HG03432 (cell line): Measurements from ENCODE around the gene LRRC7.
"Not testable (repeated sequence)": the region's sequence is repeated elsewhere in the genome, so short reads cannot be mapped to it uniquely, and the experiment has no call there.

Source experiments
- ATAC-seq: cut with Tn5 transposase; IDR thresholded peaks from one replicate; pipeline ENCODE4 v1.9.1; 2021; ENCODE audit warnings: mild to moderate bottlenecking, moderate library complexity; ENCODE audit not compliant: unreplicated experiment

Gene LRRC7

DNA sequence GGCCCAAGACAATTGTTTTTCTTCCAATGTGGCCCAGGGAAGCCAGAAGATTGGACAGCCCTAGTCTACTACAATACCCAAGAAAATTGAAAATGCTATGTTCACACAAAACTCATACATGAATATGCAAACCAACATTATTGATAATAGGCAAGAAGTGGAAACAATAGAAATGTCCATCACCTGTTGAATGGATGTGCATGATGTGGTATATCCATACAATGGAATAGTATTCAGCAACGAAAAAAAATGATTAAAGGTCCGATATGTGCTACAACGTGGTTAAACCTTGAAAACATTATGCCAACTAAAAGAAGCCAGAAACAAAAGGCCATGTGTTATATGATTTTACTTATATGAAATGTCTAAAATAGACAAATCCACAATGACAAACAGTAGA lies 375.3 kb downstream of the LRRC7 start:
- no peak for ATAC-seq

DNA sequence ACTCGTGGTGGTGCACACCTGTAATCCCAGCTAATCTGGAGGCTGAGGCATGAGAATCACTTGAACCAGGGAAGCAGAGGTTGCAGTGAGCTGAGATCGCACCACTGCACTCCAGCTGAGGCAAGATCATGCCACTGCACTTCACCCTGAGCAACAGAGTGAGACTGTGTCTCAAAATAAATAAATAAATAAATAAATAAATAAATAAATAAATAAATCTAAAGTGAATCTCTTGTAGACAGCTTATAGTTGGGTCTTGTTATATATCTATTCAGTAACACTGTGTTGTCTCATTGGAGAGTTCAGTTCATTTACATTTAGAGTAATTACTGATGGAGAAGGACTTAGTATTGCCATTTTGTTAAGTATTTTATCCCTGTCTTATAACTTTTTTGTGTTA lies 379.2 kb downstream of the LRRC7 start:
- ATAC-seq = no peak

DNA sequence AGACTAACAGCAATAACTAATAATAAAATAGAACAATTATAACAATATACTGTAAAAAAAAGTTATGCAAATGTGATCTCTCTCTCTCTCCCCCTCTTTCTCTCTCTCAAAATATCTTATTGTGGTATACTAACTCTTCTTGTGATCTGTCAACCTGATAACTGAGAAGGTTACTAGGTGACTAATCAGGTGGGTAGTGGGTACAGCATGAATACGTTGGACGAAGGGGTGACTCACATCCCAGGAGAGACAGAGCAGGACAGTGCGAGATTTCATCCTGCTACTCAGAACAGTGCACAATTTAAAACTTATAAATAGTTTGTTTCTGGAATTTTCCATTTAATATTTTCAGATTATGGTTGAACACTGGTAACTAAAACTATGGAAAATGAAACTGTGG lies 380.1 kb downstream of the LRRC7 start:
- ATAC-seq = no peak

DNA sequence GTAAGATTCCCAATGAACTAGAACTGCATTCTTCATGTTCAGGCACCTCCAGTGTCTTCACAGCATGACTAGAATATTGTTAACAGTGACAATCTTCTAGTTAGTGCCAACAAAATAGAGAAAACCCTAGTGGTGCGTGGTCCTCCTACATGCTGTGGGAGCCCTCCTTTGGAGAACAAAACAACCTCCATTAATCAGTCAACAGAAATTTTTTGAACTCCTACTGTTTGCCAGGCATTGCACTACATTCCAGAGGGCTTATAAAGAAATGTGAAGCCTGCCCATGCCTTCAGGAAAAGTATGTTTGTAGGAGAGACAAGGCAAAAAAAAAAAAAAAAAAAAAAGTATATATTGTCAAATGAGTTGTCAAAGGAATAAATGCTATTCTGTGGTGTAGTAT lies 385.0 kb downstream of the LRRC7 start:
- ATAC-seq = no peak

DNA sequence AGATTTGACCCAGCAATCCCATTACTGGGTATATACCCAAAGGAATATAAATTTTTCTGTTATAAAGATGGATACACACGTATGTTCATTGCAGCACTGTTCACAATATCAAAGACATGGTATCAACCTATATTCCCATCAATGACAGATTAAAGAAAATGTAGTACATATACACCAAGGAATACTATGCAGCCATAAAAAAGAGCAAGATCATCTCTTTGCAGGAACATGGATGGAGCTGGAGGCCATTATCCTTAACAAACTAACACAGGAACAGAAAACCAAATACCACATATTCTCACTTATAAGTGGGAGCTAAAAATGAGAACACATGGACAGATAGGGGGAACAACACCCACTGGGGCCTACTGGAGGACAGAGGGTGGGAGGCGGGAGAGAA lies 394.7 kb downstream of the LRRC7 start:
- not testable (repeated sequence) for ATAC-seq

DNA sequence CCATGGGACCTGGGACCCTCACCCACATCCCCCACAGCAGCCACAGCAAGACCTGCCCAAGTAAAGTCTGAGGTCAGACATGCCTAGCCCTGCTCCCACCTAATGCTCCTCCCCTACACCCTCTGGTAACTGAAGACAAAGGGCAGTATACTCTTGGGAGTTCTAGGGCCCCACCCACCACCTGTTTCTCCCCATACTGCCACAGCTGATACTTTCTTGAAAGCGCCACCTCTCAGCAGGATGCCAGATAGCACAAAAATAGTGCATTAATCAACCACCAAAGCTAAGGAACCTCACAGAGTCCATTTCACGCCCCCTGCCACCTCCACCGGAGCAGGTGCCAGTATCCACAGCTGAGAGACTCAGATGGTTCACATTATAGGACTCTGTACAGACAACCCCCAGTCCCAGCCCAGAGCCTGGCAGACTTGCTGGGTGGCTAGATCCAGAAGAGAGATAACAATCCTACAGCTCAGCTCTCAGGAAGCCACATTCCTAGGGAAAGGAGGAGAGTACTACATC lies 399.6 kb downstream of the LRRC7 start:
- ATAC-seq = peak; percentile 78

DNA sequence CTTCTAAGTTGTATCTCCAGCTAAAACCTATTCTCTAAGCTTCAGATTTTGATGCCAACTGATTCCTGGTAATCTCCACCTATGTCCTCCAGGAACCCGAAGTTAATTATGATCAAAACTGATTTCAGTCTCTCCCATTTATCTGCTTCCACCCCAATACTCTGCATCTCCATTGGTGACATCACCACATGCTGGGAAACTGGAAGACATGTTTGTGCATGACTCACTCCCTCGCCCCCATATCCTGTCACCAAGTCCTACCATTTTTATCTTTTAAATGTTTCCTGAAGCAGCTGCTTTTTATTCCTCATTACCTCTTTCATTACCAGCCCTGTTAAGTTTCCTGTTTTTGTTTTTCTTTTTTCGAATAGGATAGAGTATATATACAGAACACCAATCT lies 409.2 kb downstream of the LRRC7 start:
- no peak for ATAC-seq

DNA sequence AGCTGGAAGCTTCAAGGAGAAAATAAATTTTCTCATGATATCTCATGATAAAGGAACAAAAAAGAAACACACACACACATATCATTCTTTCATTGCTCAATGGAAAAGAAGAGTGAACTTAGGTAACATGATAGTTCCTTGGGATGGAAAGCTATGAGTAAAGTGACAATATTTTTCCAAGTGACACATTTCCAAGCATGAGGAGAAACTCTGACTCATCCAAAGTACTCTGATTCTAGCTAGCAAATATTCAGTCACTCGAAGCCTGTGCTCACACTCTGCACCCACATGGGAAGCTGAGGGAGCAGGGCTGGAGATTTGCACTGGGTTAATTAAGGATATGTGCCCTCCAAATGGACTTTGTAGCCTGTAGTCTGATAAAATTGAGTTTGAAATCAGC lies 415.3 kb downstream of the LRRC7 start:
- ATAC-seq = no peak

DNA sequence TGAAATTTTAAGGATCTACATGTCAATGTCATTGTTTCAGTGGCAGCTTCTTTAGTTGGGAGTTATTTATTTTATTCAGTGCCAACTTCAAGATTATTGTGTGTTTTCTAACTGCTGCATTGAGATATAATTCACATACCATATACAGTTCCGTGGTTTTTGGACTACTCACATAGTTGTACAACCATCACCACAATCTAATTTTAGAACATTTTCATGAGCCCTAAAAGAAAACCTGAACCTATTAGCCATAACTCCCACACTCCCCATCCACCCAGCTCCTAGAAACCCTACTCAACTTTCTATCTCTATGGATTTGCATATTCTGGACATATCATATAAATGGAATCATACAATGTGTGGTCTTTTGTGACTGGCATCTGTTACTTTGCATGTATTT lies 417.7 kb downstream of the LRRC7 start:
- ATAC-seq = no peak

DNA sequence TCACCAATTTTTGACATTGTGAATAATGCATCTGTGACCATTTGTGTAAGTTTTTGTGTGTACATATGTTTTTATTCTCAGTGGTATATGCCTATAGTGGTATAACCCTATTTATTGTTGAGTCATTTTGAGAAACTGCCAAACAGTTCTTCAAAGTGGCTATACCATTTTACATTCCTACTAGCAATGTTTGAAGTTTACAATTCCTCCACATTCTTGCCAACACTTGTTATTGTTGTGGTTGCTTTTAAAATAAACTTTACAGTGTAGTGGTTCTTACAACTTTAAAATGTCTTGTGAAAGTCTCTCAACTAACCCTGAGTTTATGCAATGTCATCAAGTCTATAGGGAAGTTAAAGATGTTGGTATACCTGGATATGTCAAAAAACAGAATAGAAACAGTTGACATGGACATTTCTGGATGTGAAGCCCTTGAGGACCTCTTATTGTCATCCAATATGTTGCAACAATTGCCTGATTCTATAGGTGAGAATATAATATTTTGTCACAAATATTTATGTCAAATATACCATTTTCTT lies 418.2 kb downstream of the LRRC7 start:
- no peak for ATAC-seq

DNA sequence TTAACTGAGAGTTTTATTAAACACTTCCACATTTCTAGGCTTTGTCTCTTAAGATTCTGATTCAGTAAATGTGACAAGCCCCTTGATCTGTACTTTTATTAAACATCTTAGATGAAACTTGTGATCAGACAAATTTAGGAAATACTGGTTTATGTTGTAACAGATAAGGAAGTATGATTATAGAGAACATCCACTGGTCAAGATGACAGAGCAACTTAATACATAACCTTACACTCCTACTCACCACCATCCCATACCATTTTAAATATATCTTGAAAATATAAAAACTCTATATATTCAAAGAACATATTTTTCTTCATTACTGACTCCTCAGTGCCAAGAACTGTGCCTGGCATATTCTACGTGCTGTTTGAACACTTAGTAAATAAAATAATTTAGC lies 420.2 kb downstream of the LRRC7 start:
- no peak for ATAC-seq

DNA sequence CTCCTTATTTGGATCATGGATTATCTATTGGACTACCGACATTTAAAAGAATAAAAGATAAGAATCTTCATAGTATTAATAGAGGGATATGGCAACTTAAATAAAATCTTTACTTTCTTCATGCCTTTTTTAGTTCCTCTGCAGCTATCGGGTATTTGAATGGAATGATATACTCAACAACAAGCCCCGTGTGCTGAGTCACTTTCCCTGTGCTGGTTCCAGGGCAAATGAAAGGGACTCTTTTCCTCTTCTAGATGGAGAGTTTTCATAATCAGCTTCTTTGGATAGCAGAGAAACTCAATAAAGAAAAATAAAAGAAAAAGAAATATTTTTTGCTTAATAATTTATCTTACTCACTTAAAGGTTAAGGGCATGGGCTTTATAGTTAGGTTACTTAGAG lies 423.9 kb downstream of the LRRC7 start:
- no peak for ATAC-seq

DNA sequence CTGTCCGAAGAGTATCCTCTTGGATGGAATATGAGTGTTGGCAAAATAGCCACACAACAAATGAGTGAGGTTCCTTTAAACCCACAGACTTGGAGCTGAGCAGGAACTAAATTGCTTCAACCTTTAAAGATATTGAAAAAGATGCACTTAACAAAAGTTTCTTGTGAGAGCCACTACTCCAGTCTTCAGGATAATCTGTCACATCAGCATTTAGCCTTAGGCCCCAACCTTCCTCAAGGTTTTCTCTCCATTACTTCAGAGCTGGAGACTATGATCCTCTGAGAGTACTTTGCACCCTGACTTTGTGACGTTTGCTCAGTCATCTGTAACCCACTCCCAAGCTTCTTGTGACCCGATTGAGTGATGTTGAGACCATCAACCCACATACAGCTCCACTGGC lies 424.9 kb downstream of the LRRC7 start:
- no peak for ATAC-seq

DNA sequence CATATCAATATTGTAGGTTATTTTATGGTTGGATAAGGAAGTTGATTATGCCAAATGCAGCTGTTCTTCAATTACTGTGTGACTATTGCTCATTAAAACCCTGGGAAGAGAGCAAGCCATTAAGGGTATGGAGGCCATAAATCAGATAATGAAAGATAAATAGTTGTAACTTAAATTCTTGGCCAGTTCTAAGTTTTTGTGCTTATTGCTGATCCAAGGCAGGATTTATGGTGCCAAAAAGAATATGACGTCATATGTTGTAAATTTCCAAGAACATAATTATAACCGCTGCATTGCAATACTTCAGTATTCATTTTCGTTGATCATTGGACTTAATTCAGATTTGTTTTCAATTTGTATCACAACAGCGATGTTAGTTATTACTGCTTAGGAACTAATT lies 426.1 kb downstream of the LRRC7 start:
- no peak for ATAC-seq

DNA sequence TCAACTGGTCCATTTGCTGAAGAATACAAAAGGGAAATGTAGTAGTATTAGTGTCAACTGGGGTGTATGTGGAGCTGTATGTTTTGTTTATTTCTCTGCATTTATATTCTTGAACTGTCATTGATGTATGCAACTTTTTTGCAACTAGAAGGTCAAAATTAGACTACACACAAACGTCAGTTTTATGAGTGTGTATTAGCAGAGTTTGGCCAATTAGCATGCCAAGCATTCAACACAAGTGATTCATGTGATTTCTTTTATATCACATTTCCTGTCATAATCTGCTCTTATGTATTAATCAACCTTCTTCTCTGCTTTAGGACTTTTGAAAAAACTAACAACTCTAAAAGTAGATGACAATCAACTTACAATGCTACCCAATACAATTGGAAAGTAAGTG lies 426.5 kb downstream of the LRRC7 start:
- ATAC-seq = no peak

DNA sequence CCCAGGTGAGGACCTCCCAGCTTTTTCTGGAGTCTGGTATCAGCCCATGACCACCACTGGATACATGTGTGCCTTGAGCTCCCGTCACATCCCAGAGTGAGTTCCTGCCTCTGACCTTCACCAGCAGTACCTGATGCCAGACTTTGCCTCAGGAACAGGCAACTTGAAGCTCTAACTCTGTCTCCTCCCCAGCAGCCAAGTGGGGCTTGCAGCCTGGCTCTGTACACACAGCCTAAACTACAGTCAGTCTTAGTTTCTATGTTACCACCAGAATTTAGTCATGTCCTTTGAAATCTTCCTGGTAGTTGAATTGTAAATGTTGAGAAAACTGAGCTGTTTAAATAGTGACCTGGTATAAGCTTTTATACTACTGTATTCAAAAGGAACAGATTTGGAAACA lies 431.1 kb downstream of the LRRC7 start:
- ATAC-seq = no peak

DNA sequence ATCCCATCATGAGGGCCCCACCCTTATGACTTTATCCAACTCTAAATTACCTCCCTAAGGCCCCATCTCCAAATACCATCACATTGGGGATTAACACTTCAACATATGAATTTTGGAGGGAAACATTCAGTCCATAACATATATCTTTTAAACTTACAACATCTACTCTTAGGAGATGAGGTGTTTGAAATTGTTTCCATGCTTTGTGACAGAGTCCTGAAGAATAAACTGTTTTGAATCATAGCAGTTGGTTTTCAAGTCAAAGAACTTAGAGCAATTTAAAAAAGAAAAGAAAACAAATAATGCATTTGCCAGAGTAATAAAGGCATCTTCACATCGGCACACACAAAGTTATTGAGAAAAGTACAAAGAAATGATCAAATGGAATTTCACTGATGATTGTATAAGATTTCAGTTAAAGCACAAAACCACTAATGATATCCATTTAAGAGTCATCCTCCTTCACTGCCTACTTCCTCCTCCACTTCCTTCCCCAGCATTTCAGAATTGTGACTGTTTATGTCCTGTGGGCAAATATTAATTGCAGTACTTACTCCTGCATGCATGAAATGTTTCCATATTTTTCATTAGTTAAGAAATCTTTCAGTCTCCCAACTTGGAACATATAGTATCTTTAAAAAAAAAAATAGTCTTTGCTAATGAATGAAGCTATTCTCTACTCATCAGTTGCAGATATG lies 435.6 kb downstream of the LRRC7 start:
- no peak for ATAC-seq

DNA sequence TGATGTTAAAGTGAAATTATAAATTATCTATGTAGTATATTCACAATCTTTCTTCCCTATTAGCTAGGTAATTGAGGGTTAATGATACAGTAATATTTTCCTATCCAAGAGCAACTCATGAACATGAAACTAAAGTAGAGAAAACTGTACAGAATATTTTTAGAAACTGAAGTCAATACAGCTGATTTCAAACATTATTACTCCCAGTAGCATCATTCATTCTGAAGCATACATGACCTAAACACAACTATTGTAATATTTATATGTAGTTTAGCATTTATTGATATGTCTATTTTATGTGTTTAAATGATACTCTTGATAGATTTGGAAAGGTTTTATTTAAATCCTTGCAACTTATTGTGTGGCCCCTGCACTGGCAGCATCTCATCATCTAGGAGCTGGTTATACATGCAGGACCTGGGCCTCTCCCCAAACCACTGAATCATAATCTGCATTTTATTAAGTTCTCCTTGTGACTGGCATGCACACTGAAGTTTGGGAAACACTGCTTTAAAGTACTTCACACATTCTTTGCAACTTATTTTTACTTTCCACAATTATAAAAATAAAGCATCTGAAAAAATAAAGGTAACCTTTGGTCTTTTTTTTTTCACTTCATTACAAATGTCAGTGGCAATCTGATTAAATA lies 437.8 kb downstream of the LRRC7 start:
- no peak for ATAC-seq

DNA sequence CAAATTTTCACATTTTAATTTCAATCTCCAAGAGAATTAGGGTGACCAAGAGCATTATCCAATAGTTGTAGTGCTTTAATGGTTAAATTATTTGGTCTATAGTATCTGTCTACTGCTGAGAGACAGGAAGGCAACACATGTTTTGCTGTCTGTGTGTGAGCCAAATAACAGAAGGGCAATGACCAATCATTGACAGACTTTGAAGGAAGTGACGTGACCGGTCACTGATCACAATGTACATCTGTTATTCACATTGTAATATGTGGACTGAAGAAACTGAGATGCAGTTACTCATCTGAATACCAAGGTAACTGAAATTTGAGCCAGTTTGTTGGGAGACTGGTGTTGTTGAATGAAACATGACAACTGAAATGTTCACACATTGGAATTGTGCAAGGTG lies 440.9 kb downstream of the LRRC7 start:
- no peak for ATAC-seq

DNA sequence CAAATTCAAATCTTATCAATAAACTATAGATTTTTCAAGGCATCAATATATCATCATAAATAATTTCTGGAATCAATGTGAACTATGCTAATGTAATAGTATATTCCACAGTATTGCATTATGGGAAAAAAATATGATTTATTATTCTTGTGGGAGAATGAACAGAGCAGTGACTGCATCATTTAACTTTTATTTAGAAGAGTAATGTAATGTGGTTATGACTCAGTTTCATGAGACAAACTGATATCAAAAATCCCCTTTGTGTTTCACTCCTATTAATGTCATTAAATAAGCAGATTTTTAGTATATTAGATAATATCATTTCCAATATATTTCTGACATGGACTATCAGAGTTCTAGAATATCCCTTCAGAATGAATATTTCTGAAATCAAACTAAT lies 450.0 kb downstream of the LRRC7 start:
- no peak for ATAC-seq

DNA sequence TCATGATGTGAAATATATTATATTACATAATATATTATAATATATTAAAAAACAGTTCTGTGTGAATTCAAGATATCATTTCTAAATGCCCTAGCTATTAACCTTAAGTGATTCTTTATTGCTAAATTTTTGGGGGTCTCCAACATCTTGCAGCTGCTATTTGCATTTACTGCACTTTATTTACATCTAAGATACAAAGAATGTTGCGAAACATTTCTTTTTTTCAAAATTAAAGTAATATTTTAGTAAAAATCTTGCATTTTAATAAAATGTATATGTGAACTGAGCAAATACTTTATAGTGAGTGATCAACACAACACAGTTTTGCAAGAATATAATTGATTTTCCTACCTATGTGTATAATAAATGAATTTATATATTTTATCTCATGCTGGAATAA lies 456.6 kb downstream of the LRRC7 start:
- ATAC-seq = no peak

DNA sequence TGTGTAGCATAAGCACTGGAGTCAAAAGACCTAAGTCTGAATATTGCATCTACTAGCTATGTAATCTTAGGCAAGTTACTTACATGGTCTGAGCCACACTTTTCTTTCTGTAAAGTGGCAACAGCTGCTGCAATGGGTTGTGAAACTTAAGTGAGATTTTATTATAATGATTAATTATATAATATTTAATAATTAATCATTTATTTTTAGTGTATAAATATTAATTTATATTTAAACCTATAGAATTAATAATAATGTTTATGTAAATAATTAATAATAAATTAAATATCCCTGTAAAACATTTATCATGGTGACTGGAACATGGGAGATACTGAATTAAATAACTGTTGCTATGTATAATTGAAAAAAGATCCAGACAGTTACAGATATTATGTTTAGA lies 457.3 kb downstream of the LRRC7 start:
- no peak for ATAC-seq
